Measurements from ENCODE around the gene ISLR.

DNA sequence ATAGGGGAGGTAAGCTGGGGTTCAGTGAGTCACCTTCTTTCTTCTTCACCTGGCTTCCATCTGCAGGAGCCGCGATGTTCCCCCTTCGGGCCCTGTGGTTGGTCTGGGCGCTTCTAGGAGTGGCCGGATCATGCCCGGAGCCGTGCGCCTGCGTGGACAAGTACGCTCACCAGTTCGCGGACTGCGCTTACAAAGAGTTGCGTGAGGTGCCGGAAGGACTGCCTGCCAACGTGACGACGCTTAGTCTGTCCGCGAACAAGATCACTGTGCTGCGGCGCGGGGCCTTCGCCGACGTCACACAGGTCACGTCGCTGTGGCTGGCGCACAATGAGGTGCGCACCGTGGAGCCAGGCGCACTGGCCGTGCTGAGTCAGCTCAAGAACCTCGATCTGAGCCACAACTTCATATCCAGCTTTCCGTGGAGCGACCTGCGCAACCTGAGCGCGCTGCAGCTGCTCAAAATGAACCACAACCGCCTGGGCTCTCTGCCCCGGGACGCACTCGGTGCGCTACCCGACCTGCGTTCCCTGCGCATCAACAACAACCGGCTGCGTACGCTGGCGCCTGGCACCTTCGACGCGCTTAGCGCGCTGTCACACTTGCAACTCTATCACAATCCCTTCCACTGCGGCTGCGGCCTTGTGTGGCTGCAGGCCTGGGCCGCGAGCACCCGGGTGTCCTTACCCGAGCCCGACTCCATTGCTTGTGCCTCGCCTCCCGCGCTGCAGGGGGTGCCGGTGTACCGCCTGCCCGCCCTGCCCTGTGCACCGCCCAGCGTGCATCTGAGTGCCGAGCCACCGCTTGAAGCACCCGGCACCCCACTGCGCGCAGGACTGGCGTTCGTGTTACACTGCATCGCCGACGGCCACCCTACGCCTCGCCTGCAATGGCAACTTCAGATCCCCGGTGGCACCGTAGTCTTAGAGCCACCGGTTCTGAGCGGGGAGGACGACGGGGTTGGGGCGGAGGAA is 40.5 kb upstream of the ISLR start:
- TF ChIP-seq, protein P1, sequence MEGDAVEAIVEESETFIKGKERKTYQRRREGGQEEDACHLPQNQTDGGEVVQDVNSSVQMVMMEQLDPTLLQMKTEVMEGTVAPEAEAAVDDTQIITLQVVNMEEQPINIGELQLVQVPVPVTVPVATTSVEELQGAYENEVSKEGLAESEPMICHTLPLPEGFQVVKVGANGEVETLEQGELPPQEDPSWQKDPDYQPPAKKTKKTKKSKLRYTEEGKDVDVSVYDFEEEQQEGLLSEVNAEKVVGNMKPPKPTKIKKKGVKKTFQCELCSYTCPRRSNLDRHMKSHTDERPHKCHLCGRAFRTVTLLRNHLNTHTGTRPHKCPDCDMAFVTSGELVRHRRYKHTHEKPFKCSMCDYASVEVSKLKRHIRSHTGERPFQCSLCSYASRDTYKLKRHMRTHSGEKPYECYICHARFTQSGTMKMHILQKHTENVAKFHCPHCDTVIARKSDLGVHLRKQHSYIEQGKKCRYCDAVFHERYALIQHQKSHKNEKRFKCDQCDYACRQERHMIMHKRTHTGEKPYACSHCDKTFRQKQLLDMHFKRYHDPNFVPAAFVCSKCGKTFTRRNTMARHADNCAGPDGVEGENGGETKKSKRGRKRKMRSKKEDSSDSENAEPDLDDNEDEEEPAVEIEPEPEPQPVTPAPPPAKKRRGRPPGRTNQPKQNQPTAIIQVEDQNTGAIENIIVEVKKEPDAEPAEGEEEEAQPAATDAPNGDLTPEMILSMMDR (IDR thresholded peaks at IDR 0.05; ENCODE audit: poor library complexity, severe bottlenecking) = no peak
- TF ChIP-seq, protein P2, sequence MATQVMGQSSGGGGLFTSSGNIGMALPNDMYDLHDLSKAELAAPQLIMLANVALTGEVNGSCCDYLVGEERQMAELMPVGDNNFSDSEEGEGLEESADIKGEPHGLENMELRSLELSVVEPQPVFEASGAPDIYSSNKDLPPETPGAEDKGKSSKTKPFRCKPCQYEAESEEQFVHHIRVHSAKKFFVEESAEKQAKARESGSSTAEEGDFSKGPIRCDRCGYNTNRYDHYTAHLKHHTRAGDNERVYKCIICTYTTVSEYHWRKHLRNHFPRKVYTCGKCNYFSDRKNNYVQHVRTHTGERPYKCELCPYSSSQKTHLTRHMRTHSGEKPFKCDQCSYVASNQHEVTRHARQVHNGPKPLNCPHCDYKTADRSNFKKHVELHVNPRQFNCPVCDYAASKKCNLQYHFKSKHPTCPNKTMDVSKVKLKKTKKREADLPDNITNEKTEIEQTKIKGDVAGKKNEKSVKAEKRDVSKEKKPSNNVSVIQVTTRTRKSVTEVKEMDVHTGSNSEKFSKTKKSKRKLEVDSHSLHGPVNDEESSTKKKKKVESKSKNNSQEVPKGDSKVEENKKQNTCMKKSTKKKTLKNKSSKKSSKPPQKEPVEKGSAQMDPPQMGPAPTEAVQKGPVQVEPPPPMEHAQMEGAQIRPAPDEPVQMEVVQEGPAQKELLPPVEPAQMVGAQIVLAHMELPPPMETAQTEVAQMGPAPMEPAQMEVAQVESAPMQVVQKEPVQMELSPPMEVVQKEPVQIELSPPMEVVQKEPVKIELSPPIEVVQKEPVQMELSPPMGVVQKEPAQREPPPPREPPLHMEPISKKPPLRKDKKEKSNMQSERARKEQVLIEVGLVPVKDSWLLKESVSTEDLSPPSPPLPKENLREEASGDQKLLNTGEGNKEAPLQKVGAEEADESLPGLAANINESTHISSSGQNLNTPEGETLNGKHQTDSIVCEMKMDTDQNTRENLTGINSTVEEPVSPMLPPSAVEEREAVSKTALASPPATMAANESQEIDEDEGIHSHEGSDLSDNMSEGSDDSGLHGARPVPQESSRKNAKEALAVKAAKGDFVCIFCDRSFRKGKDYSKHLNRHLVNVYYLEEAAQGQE (IDR thresholded peaks at IDR 0.05; ENCODE audit: borderline replicate concordance) = no peak
- TF ChIP-seq EP300 (conservative IDR thresholded peaks at IDR 0.05; ENCODE audit: poor library complexity, severe bottlenecking) (no peak), EZH2 (IDR thresholded peaks at IDR 0.05; ENCODE audit: borderline replicate concordance, insufficient read depth, low read length, poor library complexity, severe bottlenecking) (no peak), POLR2AphosphoS5 (IDR thresholded peaks at IDR 0.05) (peak; percentile 60), TAF1 (IDR thresholded peaks at IDR 0.05; ENCODE audit: low read depth) (peak; percentile 43), SMC3 (conservative IDR thresholded peaks at IDR 0.05; ENCODE audit: poor library complexity) (no peak), MXI1 (conservative IDR thresholded peaks at IDR 0.05; ENCODE audit: poor library complexity, severe bottlenecking) (no peak)

Measured in neural cell (in vitro differentiated cells).